CD4-positive, alpha-beta T cell (primary cell): ENCODE measurements around the gene ADGRB3. TPM values are rescaled to one million over a fixed set of nuclear protein-coding genes. Genes with fewer than 3 reads are reported as not detected.

Experiments used
- ATAC-seq: fragments of 200-7000 bp; cut with Tn5 transposase; one replicate; pipeline ENCODE4 v1.10.0; 2022; ENCODE audit warnings: mild to moderate bottlenecking; ENCODE audit not compliant: poor library complexity
- CTCF ChIA-PET: fragments of 350-600 bp; sonication (Branson Sonifier 250); formaldehyde crosslinking; loops from one replicate; lab custom pipeline; 2021; ENCODE audit warnings: antibody characterized with exemption, inconsistent platforms; lab: Charles Lee
- POLR2A ChIA-PET: fragments of 350-600 bp; sonication (Branson Sonifier 250); formaldehyde crosslinking; loops from one replicate; lab custom pipeline; 2021; ENCODE audit warnings: antibody characterized with exemption, inconsistent platforms; lab: Charles Lee
- DNase-seq, 14 experiments: peaks; one replicate each; pipeline ENCODE4 v3.0.0-alpha.2; 2013 to 2020; ENCODE audit warnings: mixed read lengths in 2 of 14
- H3K27ac ChIP-seq, 2 donors: one replicate each; pipeline versions ENCODE4 v1.5.1 to v1.7.0; 2013; ENCODE audit warnings: low read length in 2 of 2, low read depth in 1 of 2, mild to moderate bottlenecking in 1 of 2
- H3K27me3 ChIP-seq, 2 experiments: 1 replicate in 1 of 2; 2 replicates in 1 of 2; pipeline versions ENCODE4 v1.6.1 to v1.7.0; 2013; ENCODE audit warnings: low read length in 2 of 2, control low read depth in 1 of 2, mild to moderate bottlenecking in 1 of 2, moderate library complexity in 1 of 2; ENCODE audit not compliant: insufficient read depth in 2 of 2, control insufficient read depth in 1 of 2
- H3K36me3 ChIP-seq: one replicate; pipeline ENCODE4 v1.6.1; 2013; ENCODE audit warnings: low read length, control low read depth; ENCODE audit not compliant: insufficient read depth
- H3K4me1 ChIP-seq: one replicate; pipeline ENCODE4 v1.6.1; 2013; ENCODE audit warnings: low read length, control low read depth; ENCODE audit not compliant: insufficient read depth
- H3K4me3 ChIP-seq: one replicate; pipeline ENCODE4 v1.5.1; 2013; ENCODE audit warnings: mild to moderate bottlenecking, low read length, moderate library complexity
- H3K9me3 ChIP-seq, 2 experiments: 1 replicate in 1 of 2; 2 replicates in 1 of 2; pipeline versions ENCODE4 v1.6.1 to v1.7.0; 2013; ENCODE audit warnings: low read length in 2 of 2, mild to moderate bottlenecking in 2 of 2, control low read depth in 1 of 2, moderate library complexity in 1 of 2; ENCODE audit not compliant: control insufficient read depth in 1 of 2, insufficient read depth in 1 of 2
- H3K27ac Mint-ChIP-seq: one replicate; pipeline ENCODE4 v1.8.0; 2020; ENCODE audit warnings: mixed read lengths
- H3K27me3 Mint-ChIP-seq: one replicate; pipeline ENCODE4 v1.8.0; 2021; ENCODE audit warnings: mixed read lengths
- H3K36me3 Mint-ChIP-seq: one replicate; pipeline ENCODE4 v1.8.0; 2021; ENCODE audit warnings: low read depth, mixed read lengths
- H3K4me1 Mint-ChIP-seq: one replicate; pipeline ENCODE4 v1.8.0; 2021; ENCODE audit warnings: low read depth, mixed read lengths
- H3K4me3 Mint-ChIP-seq: one replicate; pipeline ENCODE4 v1.8.0; 2020; ENCODE audit warnings: mild to moderate bottlenecking, mixed read lengths
- H3K9me3 Mint-ChIP-seq: one replicate; pipeline ENCODE4 v1.8.0; 2020; ENCODE audit warnings: mixed read lengths
- CTCF ChIP-seq: fragments of 200-600 bp; IDR thresholded peaks from one replicate; pipeline ENCODE4 v1.8.0; 2022; ENCODE audit warnings: antibody characterized with exemption, mild to moderate bottlenecking
- intact Hi-C, 2 experiments: fragments of 100-400 bp; cut with DNase I in 1 of 2; cut with micrococcal nuclease in 1 of 2; formaldehyde crosslinking; loops; one replicate each; pipeline versions ENCODE4 v1.15.1 to v1.9.0; 2023 to 2025; cut with DNase I, micrococcal nuclease
- total RNA-seq, 174 experiments: library from RNA in 2 of 174; stranded (reverse) in 2 of 174; gene quantifications; one replicate each; pipeline ENCODE4 v1.2.3 and lab custom pipeline; 2021 to 2026

ADGRB3 gene
- total RNA-seq, 2 experiments from 2014 or later: not detected

DNA sequence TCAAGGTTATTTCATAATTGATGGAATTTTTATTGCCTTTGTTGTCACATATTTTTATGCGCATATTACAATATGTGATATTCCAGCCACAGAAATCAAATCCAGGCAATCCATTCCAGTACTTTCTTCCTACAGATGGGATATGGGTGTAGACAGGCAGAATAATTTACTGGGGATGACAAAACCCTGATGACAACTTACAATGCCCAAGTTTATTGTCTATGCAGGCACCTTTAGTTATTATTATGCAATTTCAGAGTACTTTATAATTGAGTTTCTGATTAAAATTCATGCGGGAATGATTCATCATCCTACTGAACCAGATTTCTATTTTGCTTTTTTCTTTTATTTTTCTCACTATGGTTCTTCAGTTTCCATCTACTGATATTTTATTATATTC is 803.0 kb downstream of the ADGRB3 start:
- no peak for ATAC-seq
- H3K27ac Mint-ChIP-seq: no peak overlapping the region
- CTCF ChIA-PET: no interaction called here

More for the DNA sequence above, 803.0 kb downstream of the ADGRB3 start:
- Histone ChIP-seq H3K27ac (no peak overlapping the region), H3K4me3 (no peak overlapping the region), H3K27me3 (no peaks in the 10 kb centered on the region), H3K36me3 (no peaks in the 10 kb centered on the region), H3K4me1 (no peaks in the 10 kb centered on the region), H3K9me3 (peaks cover 0 to 8% of the 10 kb centered on the region in 2 experiments)
- POLR2A ChIA-PET: no interaction called here
- Mint-ChIP-seq H3K27me3 (no peaks in the 10 kb centered on the region), H3K36me3 (no peaks in the 10 kb centered on the region), H3K4me1 (no peaks in the 10 kb centered on the region), H3K4me3 (no peak overlapping the region), H3K9me3 (peaks cover 2% of the 10 kb centered on the region)
- no peak for TF ChIP-seq CTCF
- intact Hi-C loops: no loop called here
- DNase-seq: no peak
